NOMO-1 treated with DMSO at 0.1 percent for 48 hours (cell line): ENCODE results near the gene SLC7A9.
"Not testable (repeated sequence)": the region's sequence is repeated elsewhere in the genome, so short reads cannot be mapped to it uniquely, and the experiment has no call there.

ENCODE experiments used
- DNase-seq: peaks from one replicate; lab custom pipeline; 2025; ENCODE audit not compliant: unreplicated experiment; lab: John Stamatoyannopoulos, UW

Gene SLC7A9

DNA sequence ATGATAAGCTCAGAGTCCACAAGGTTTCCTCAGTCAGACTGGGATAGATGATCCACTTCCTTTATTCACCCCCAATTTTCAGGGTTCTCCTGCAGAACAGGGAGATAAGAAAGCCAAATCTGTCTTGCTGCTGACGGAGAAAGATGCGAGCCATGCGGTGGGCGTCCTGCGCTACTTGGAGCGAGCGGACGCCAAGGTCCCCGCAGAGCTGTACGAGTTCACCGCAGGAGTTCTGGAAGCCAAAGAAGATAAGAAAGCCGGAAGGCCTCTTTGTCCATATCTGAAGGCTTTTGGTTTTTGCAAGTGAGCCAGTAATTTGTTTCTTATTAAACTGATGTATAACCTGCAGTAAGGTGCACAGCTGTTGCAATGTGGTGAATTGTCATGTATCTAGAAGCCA is 66.7 kb downstream of the SLC7A9 start:
- DNase-seq, result no peak

DNA sequence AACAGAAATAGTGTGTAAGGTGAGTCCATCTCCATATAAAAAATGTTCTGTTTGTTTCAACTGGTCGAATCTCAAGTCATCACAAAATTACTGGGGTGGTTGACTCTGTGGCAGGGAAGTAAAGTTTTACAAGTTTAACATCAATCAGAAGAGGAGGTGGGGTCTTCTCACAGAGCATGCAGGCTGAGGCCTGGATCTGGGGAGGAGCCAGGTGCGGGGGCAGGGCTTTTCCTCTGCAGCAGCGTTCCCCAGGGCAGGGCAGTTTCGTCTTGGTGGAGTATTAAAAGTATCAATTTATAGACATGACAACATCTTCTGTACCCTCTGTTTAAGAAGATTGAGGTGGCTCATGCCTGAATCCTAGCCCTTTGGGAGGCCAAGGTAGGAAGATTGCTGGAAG is 68.8 kb downstream of the SLC7A9 start:
- DNase-seq, result no peak

DNA sequence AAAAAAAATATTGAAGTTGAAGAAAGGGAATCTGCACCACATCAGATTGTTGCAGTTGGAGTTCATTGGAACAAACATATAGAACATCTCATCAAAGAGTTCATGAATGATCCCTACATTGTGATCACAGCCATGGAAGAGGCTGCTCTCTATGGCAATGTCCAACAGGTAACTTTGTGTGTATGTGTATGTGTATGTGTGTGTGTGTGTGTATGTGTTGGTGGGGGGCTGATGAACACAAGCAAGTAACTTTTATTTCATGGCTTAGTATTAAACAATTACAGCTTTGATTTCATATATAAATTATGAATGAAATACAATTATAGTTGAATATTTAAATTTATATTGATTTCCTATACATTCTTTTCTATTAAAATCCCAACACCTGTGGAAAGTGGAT is 69.4 kb downstream of the SLC7A9 start:
- no peak for DNase-seq

DNA sequence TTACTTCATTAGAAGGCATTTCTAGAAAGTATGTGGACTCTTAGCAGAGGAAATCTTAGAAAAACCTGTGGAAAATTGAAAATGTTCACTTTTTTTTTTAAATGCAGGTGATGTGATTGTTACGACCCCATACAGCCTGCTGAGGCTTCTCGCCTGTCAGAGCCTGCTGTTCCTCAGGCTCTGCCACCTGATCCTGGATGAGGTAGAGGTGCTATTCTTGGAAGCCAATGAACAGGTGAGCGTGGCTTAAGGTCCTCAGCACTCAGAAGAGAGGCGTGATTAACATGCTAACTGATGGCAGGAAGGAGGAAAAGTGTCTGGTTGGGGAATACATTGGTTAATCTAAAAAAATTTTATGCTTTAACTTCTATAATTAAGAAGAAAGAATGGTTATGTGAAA is 71.4 kb downstream of the SLC7A9 start:
- DNase-seq, result no peak

DNA sequence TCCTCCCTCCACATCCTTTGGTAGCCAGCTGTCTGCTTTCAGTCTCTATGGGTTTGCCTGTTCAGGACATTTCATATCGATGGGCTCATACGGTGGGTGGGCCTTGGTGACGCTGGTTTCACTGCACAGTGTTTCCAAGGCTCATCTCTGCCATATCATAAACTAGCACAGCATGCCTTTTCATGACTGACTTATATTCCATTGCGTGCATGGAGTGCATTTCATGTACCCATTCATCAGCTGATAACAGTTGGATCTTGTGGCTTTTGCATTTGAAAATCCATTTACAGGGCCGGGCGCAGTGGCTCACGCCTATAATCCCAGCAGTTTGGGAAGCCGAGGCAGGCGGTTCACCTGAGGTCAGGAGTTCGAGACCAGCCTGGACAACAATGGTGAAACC is 80.1 kb downstream of the SLC7A9 start:
- no peak for DNase-seq

DNA sequence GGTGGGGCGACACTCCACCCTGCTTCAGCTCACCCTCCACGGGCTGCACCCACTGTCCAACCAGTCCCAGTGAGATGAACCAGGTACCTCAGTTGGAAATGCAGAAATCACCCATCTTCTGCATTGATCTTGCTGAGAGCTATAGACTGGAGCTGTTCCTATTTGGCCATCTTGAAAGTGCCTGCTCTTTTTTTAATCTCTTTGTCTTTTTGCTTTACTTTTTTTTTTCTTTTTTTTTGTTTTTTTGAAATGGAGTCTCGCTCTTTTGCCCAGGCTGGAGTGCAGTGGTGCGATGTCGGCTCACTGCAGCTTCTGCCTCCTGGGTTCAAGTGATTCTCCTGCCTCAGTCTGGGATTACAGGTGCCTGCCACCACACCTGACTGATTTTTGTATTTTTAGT is 81.7 kb downstream of the SLC7A9 start:
- not testable (repeated sequence) for DNase-seq

DNA sequence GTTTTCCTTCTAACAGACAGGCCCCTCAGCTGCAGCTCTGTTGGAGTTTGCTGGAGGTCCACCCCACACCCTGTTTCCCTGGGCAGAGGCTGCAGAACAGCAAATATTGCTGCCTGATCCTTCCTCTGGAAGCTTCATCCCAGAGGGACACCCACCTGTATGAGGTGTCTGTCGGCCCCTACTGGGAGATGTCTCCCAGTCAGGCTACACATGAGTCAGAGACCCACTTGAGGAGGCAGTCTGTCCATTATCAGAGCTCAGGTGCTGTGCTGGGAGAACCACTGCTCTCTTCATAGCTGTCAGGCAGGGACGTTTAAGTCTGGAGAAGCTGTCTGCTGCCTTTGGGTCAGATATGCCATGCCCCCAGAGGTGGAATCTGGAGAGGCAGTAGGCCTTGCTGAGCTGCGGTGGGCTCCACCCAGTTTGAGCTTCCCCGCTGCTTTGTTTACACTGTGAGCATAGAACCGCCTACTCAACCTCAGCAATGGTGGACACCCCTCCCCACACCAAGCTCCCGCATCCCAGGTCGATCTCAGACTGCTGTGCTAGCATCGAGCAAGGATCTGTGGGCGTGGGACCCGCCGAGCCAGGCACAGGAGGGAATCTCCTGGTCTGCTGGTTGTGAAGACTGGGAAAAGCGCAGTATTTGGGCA is 82.3 kb downstream of the SLC7A9 start:
- DNase-seq, result not testable (repeated sequence)

DNA sequence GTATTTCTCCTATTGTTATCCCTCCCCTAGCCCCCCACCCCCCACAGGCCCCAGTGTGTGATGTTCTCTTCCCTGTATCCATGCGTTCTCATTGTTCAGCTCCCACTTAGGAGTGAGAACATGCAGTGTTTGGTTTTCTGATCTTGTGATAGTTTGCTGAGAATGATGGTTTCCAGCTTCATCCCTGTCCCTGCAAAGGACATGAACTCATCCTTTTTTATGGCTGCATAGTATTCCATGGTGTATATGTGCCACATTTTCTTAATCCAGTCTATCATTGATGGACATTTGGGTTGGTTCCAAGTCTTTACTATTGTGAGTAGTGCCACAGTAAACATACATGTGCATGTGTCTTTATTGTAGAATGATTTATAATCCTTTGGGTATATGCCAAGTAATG is 87.5 kb downstream of the SLC7A9 start:
- DNase-seq, result not testable (repeated sequence)

DNA sequence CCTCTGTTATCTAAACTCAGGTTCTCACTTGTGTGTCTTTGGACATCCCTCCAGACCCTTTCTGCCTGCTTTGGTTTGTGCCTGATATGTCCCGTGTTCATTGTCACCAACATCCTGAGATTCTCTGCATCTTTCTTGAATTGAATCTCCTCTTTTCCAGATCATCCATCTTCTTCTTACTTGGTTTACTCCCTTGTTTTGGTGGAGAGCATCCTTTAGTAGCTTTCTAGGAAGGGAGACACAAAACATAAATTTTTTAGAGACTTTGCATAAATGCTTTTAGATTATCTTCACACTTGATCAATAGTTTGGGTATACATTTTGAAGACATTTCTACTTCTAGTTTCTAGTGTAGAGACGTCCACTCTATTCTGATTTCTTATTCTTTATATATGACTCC is 88.3 kb downstream of the SLC7A9 start:
- DNase-seq, result no peak
